HG03469 (cell line): ENCODE measurements around the gene GPAT3.

ENCODE experiments used
- ATAC-seq: cut with Tn5 transposase; IDR thresholded peaks from one replicate; pipeline ENCODE4 v1.9.1; 2021; ENCODE audit warnings: mild to moderate bottlenecking, moderate library complexity, moderate number of reproducible peaks; ENCODE audit not compliant: unreplicated experiment

Gene GPAT3

GRCh38 chr4:83639849-83640493 lies 104.1 kb downstream of the GPAT3 start:
- no peak for ATAC-seq

GRCh38 chr4:83643036-83643435 lies 107.1 kb downstream of the GPAT3 start:
- no peak for ATAC-seq

DNA sequence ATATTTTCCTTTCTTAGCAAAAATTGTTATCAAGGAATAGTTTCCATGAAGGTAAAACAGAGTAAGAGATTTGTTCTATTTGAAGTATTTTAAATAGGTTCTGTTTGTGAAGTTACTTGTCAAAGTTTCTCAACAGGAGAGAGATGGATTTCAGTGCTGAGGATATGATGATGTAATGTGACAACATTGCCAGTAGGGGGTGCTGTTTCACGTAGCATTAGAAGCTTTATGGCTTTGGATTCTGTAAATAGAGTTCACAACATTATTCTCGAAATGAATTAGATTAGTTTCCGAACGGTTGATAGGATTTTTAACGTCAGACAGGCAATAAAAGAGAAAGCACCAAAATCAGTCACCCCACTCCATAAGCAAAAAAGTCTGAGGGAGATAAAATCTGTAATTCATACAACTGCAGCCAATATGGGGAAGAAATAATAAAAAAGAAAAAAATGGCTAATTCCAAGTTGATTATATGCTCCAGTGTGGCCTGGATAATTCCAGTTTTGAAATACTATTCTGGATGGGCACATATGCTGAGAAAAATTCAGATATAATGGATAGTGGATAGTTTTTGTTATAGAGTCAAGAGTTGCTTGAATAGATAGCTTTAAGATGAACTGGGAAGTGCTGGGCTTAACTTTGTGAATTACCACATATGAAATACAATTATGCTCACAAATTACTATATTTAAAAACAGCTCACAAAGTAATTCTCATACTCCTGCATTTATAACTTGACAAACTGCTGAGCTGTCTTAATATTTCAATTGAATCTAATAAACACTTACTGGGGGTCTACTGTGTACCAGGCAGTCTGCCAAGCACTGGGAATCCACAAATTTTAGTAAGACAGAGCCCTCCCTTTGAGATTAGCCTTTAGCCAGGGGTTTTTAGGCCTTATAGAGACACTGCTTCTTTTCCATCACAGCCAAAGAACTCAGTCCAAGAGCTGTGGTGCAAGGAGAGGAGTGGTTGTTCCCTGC lies 109.1 kb downstream of the GPAT3 start:
- peak; percentile 76 for ATAC-seq

GRCh38 chr4:83646538-83647239 lies 110.8 kb downstream of the GPAT3 start:
- no peak for ATAC-seq

DNA sequence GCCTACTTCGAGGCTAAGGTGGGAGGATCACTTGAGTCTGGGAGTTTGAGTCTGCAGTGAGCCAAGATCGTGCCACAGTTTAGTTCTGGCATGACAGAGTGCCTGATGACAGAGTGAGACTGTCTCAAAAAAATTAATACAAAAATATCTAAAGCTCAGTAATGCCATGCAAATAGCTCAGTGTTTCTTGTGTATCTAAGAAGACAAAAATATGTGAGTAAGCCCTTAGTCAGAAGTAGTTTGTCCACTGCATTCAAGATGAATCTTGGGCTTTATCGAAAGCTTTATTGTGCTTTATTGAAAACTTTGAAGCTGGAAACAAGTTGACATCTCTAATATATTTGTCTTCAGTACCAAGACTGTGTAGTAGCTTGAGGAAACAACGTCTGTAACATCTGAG lies 115.9 kb downstream of the GPAT3 start:
- ATAC-seq = no peak
